GM23338 (cell line): Measurements from ENCODE around the gene IL17REL. TPM values are rescaled to one million over a fixed set of nuclear protein-coding genes. Genes with fewer than 3 reads are reported as not detected.

Experiments
- ATAC-seq: fragments of 200-7000 bp; cut with Tn5 transposase; 3 replicates; pipeline ENCODE4 v1.9.1; 2020
- DNase-seq: peaks from one replicate; pipeline ENCODE4 v3.0.0-alpha.2; 2015; ENCODE audit warnings: low spot score
- H2AFZ ChIP-seq: fragments of 200-600 bp; sonication (generic); 2 replicates; pipeline ENCODE4 v1.8.0; 2016; ENCODE audit warnings: antibody characterized with exemption, mild to moderate bottlenecking, moderate library complexity
- H3F3A ChIP-seq: fragments of 200-600 bp; sonication (generic); replicated peaks from 2 replicates; pipeline ENCODE4 v1.8.0; 2017; ENCODE audit warnings: antibody characterized with exemption, mixed run types, low read depth
- H3K27ac ChIP-seq: fragments of 200-600 bp; sonication (generic); 2 replicates; pipeline ENCODE4 v1.6.1; 2016; ENCODE audit warnings: low read depth
- H3K27me3 ChIP-seq: fragments of 200-600 bp; sonication (generic); 2 replicates; pipeline ENCODE4 v1.8.0; 2016; ENCODE audit warnings: mild to moderate bottlenecking, mixed run types, moderate library complexity; ENCODE audit not compliant: insufficient read depth
- H3K36me3 ChIP-seq: fragments of 200-600 bp; sonication (generic); 2 replicates; pipeline ENCODE4 v1.8.0; 2016; ENCODE audit warnings: mild to moderate bottlenecking; ENCODE audit not compliant: insufficient read depth
- H3K4me1 ChIP-seq: fragments of 200-600 bp; sonication (generic); 2 replicates; pipeline ENCODE4 v1.8.0; 2016; ENCODE audit warnings: mild to moderate bottlenecking, moderate library complexity; ENCODE audit not compliant: insufficient read depth
- H3K4me2 ChIP-seq: fragments of 200-600 bp; sonication (generic); 2 replicates; pipeline ENCODE4 v1.7.1; 2017; ENCODE audit warnings: mixed run types
- H3K4me3 ChIP-seq: fragments of 200-600 bp; sonication (generic); 2 replicates; pipeline ENCODE4 v1.6.1; 2016; ENCODE audit warnings: mixed run types
- H3K79me2 ChIP-seq: fragments of 200-600 bp; sonication (generic); replicated peaks from 2 replicates; pipeline ENCODE4 v1.8.0; 2017; ENCODE audit warnings: mild to moderate bottlenecking; ENCODE audit not compliant: insufficient read depth
- H3K9me2 ChIP-seq: fragments of 200-600 bp; sonication (generic); 2 replicates; pipeline ENCODE4 v1.8.0; 2017; ENCODE audit not compliant: insufficient read depth
- H4K20me1 ChIP-seq: fragments of 200-600 bp; sonication (generic); replicated peaks from 2 replicates; pipeline ENCODE4 v1.8.0; 2017; ENCODE audit warnings: mild to moderate bottlenecking; ENCODE audit not compliant: insufficient read depth
- H3K27ac Mint-ChIP-seq: 2 replicates; pipeline ENCODE4 v1.8.0; 2020; ENCODE audit warnings: inconsistent platforms, mild to moderate bottlenecking, moderate library complexity, mixed read lengths
- H3K27me3 Mint-ChIP-seq: 3 replicates; pipeline ENCODE4 v1.8.0; 2022; ENCODE audit warnings: low read depth, mild to moderate bottlenecking, moderate library complexity, mixed read lengths, inconsistent platforms; ENCODE audit not compliant: insufficient read depth, poor library complexity
- H3K36me3 Mint-ChIP-seq: 3 replicates; pipeline ENCODE4 v1.8.0; 2021; ENCODE audit warnings: low read depth, mild to moderate bottlenecking, inconsistent platforms, moderate library complexity, mixed read lengths
- H3K4me1 Mint-ChIP-seq: 3 replicates; pipeline ENCODE4 v1.8.0; 2020; ENCODE audit warnings: mild to moderate bottlenecking, inconsistent platforms, mixed read lengths
- H3K4me3 Mint-ChIP-seq: 3 replicates; pipeline ENCODE4 v1.8.0; 2021; ENCODE audit warnings: moderate library complexity, mild to moderate bottlenecking, inconsistent platforms, mixed read lengths
- H3K9me3 Mint-ChIP-seq: 3 replicates; pipeline ENCODE4 v1.8.0; 2020; ENCODE audit warnings: moderate library complexity, mild to moderate bottlenecking, inconsistent platforms, mixed read lengths
- CREB1 ChIP-seq: fragments of 250-450 bp; sonication (Bioruptor Pico); IDR thresholded peaks from 2 replicates; pipeline ENCODE4 v1.5.0; 2020; ENCODE audit warnings: low read depth, mild to moderate bottlenecking, moderate library complexity
- CTCF ChIP-seq, 2 experiments: fragments of 200-600 bp in 1 of 2; sonication (generic) in 1 of 2; conservative IDR thresholded peaks; 2 replicates each; pipeline versions ENCODE4 v1.5.1 to v1.6.1; 2016 to 2017; ENCODE audit warnings: antibody characterized with exemption in 2 of 2, low read depth in 2 of 2, mild to moderate bottlenecking in 2 of 2, moderate library complexity in 1 of 2
- ETS1 ChIP-seq: IDR thresholded peaks from 2 replicates; pipeline ENCODE4 v1.6.1; 2016; ENCODE audit warnings: antibody characterized with exemption
- EZH2 ChIP-seq: fragments of 200-600 bp; sonication (generic); IDR thresholded peaks from one replicate; pipeline ENCODE4 v1.8.0; 2017; ENCODE audit warnings: antibody characterized with exemption, mild to moderate bottlenecking, low read depth; ENCODE audit not compliant: unreplicated experiment
- EZH2phosphoT487 ChIP-seq: fragments of 200-600 bp; sonication (generic); IDR thresholded peaks from one replicate; pipeline ENCODE4 v1.8.1; 2018; ENCODE audit warnings: antibody characterized with exemption; ENCODE audit not compliant: unreplicated experiment
- JUNB ChIP-seq: IDR thresholded peaks from one replicate; pipeline ENCODE4 v1.6.1; 2016; ENCODE audit warnings: antibody characterized with exemption; ENCODE audit not compliant: unreplicated experiment
- NANOG ChIP-seq: IDR thresholded peaks from 2 replicates; pipeline ENCODE4 v1.6.1; 2016; ENCODE audit warnings: antibody characterized with exemption, borderline replicate concordance
- POLR2AphosphoS5 ChIP-seq: IDR thresholded peaks from 2 replicates; pipeline ENCODE4 v1.6.1; 2016; ENCODE audit warnings: antibody characterized with exemption, low read depth
- REST ChIP-seq: IDR thresholded peaks from one replicate; pipeline ENCODE4 v1.6.1; 2018; ENCODE audit warnings: antibody characterized with exemption; ENCODE audit not compliant: unreplicated experiment
- STAT1 ChIP-seq: IDR thresholded peaks from one replicate; pipeline ENCODE4 v1.6.1; 2016; ENCODE audit warnings: antibody characterized with exemption; ENCODE audit not compliant: unreplicated experiment
- ZNF114 ChIP-seq: fragments of 250-450 bp; sonication (Bioruptor Pico); IDR thresholded peaks from 2 replicates; pipeline ENCODE4 v1.5.0; 2020; ENCODE audit warnings: mild to moderate bottlenecking, moderate library complexity
- ZNF331 ChIP-seq: fragments of 250-450 bp; sonication (Bioruptor Pico); IDR thresholded peaks from 2 replicates; pipeline ENCODE4 v1.5.0; 2020; ENCODE audit warnings: low read depth, mild to moderate bottlenecking, moderate library complexity
- ZNF462 ChIP-seq: fragments of 250-450 bp; sonication (Bioruptor Pico); IDR thresholded peaks from 2 replicates; pipeline ENCODE4 v1.5.0; 2020; ENCODE audit warnings: mild to moderate bottlenecking, moderate library complexity
- polyA plus RNA-seq: library from polyadenylated mRNA; unstranded; fragments of >200 nt; fragmentation: Nextera tagmentation; extraction: Ambion mirVana; gene quantifications from 2 replicates; pipeline ENCODE4 v1.2.1, GENCODE V29; 2016
- total RNA-seq: library from RNA; depleted of rRNA; stranded (reverse); fragments of >200 nt; shearing (Covaris generic); gene quantifications from 2 replicates; pipeline ENCODE4 v1.2.3, GENCODE V29; 2014

IL17REL gene
- total and polyA plus RNA-seq, 2 experiments from 2014 or later, result 0.31 TPM; not detected in 1

- Histone ChIP-seq H3K9me2 (no peaks in the 10 kb centered on the region), H3K36me3 (no peaks in the 10 kb centered on the region), H3F3A (no peaks in the 10 kb centered on the region), H3K79me2 (no peaks in the 10 kb centered on the region), H3K4me2 (no peak overlapping the region), H3K27ac (no peak overlapping the region), H3K4me1 (no peaks in the 10 kb centered on the region), H3K4me3 (no peak overlapping the region), H3K27me3 (peaks cover 17% of the 10 kb centered on the region; the same call in 1 of the 2 replicates), H2AFZ (no peak overlapping the region), H4K20me1 (no peaks in the 10 kb centered on the region)
- DNase-seq (no peak), ATAC-seq (no peak)
- H3K4me3 Mint-ChIP-seq, result no peak overlapping the region
- TF ChIP-seq REST (no peak), ZNF331 (no peak), EZH2 (no peak), ETS1 (no peak), STAT1 (no peak), POLR2AphosphoS5 (no peak), NANOG (no peak), EZH2phosphoT487 (no peak), CREB1 (CRISPR knock-in tag) (no peak), ZNF462 (no peak), ZNF114 (no peak), CTCF (conservative IDR thresholded peaks at IDR 0.05; ENCODE audit: low read depth in 2 of 2) (no peak), JUNB (no peak)
- peaks cover 16% of the 10 kb centered on the region for H3K27me3 Mint-ChIP-seq
- no peaks in the 10 kb centered on the region for H3K4me1 Mint-ChIP-seq
- no peaks in the 10 kb centered on the region for H3K9me3 Mint-ChIP-seq
- H3K27ac Mint-ChIP-seq, result no peak overlapping the region
- no peaks in the 10 kb centered on the region for H3K36me3 Mint-ChIP-seq
Measured at GRCh38 chr22:50032941-50033601, 20.5 kb upstream of the IL17REL start.
